ENCODE data around the gene CYP27B1. TPM values are rescaled to one million over a fixed set of nuclear protein-coding genes. Genes with fewer than 3 reads are reported as not detected.

The CYP27B1 gene
- total and polyA plus RNA-seq, 9 of the 15 experiments (the other 6 are each of a cell fraction or from before 2014, with no cell fraction given): 0.18 to 4.2 (median 1.8) TPM

GRCh38 chr12:57751788-57752667, 14.8 kb downstream of the CYP27B1 start, which contains the start of gene CDK4:
Gene CDK4 (minus strand): TSS chr12:57752310. CDS start chr12:57751717, 593 bp downstream.
- 1% methylated on average over 54 of the region's 58 CpGs for WGBS (ENCODE audit: insufficient coverage, low coverage, missing lambda C conversion rate)
- ATAC-seq (peak; percentile 86), DNase-seq (ENCODE audit: extremely low read depth in 1 of 4, low spot score in 3 of 4) (peak; percentile 92 to 99 (median 96)), FAIRE-seq (peak; percentile 94)
- peak within 1 kb of the TSS; percentile 96 for H3K27ac ChIP-seq (ENCODE audit: extremely low read depth, low read depth, low read length)
- intact Hi-C loops (cut with micrococcal nuclease) (loop anchor here (2.0 kb wide), 1 partner anchor 21 kb away; the partner anchor contains the start of genes EEF1AKMT3 and METTL1), in situ Hi-C loops (cut with MboI) (no loop called here)
- peaks cover 44% of the 10 kb centered on the region for H3K36me3 ChIP-seq (ENCODE audit: control insufficient read depth, insufficient read depth, low read length)
- ChIA-PET CTCF (ENCODE audit: low intra/inter-chr PET ratio) (no interaction called here), POLR2A (interaction anchor here (0.7 to 1.2 kb wide), 8 partner anchors 12 to 232 kb away, joined by 3 to 5 read pairs (median 3); partner anchors contain the start of genes EEF1AKMT3 and METTL1)
- H3K4me2 ChIP-seq (ENCODE audit: insufficient read depth, low read length): peak within 1 kb of the TSS; percentile 99
- TSS peak; percentile 81 for BruUV-seq (replicated peaks)
- peak within 1 kb of the TSS; percentile 64 for H2AFZ ChIP-seq (ENCODE audit: low read depth, low read length)
- H3K4me3 ChIP-seq: peak within 1 kb of the TSS; percentile 66
- peaks cover 34 to 40% of the 10 kb centered on the region in 2 experiments for H3K4me1 ChIP-seq (replicated peaks in 1 of 2; ENCODE audit: control insufficient read depth in 2 of 2, insufficient read depth in 2 of 2, low read length in 2 of 2)
- no peaks in the 10 kb centered on the region for H4K20me1 ChIP-seq (replicated peaks; ENCODE audit: control insufficient read depth, insufficient read depth, low read length)
- H3K9me1 ChIP-seq (ENCODE audit: control insufficient read depth, insufficient read depth, low read length): no peaks in the 10 kb centered on the region
- no peaks in the 10 kb centered on the region for H3K27me3 ChIP-seq (ENCODE audit: control insufficient read depth in 2 of 2, insufficient read depth in 2 of 2, low read length in 2 of 2)
- H3K9me3 ChIP-seq (replicated peaks; ENCODE audit: control insufficient read depth, insufficient read depth, low read depth, low read length): no peaks in the 10 kb centered on the region
- peaks cover 47% of the 10 kb centered on the region for H3K79me2 ChIP-seq (ENCODE audit: control insufficient read depth, insufficient read depth, low read length)
- H3K9ac ChIP-seq (ENCODE audit: insufficient read depth in 1 of 2, low read depth in 2 of 2, low read length in 2 of 2): peak within 1 kb of the TSS; percentile 97
- TF ChIP-seq PHF8 (IDR thresholded peaks at IDR 0.05; ENCODE audit: borderline replicate concordance, low read length) (peak; percentile 82), ZNF143 (CRISPR knock-in tag; IDR thresholded peaks at IDR 0.05) (no peak), HDAC2 (IDR thresholded peaks at IDR 0.05) (peak; percentile 88), POU5F1 (IDR thresholded peaks at IDR 0.05; ENCODE audit: borderline replicate concordance, low read depth, low read length, partially characterized antibody) (peak; percentile 14), TAF9B (IDR thresholded peaks at IDR 0.05; ENCODE audit: partially characterized antibody) (peak; percentile 90), NFATC3 (IDR thresholded peaks at IDR 0.05) (0 out of 2 replicates have a peak, but pooled peaks have one; percentile 47), PML (IDR thresholded peaks at IDR 0.05; ENCODE audit: low read length) (peak; percentile 71; the same call in 1 of the 2 replicates), NFRKB (IDR thresholded peaks at IDR 0.05; ENCODE audit: low read depth) (peak; percentile 94), ZNF407 (IDR thresholded peaks at IDR 0.05; ENCODE audit: low read depth) (peak; percentile 49; the same call in 1 of the 2 replicates), HCFC1 (IDR thresholded peaks at IDR 0.05; ENCODE audit: low read depth, low read length) (peak; percentile 43; the same call in 1 of the 2 replicates), CCNT2 (IDR thresholded peaks at IDR 0.05; ENCODE audit: borderline replicate concordance, extremely low read depth, insufficient read length, low read depth, low read length) (peak; percentile 90), ZFP1 (CRISPR knock-in tag; IDR thresholded peaks at IDR 0.05) (no peak)
